Common myeloid progenitor, CD34-positive (primary cell): ENCODE results near the gene IL1RL1.
A peak's percentile ranks its signal among the peaks of the same experiment; 100 is the strongest.

Experiments
- CTCF ChIA-PET: fragments of 350-600 bp; sonication (Branson Sonifier 250); formaldehyde crosslinking; loops from one replicate; lab custom pipeline; 2021; ENCODE audit warnings: antibody characterized with exemption; lab: Charles Lee
- POLR2A ChIA-PET: fragments of 350-600 bp; sonication (Branson Sonifier 250); formaldehyde crosslinking; loops from one replicate; lab custom pipeline; 2021; ENCODE audit warnings: antibody characterized with exemption; lab: Charles Lee
- DNase-seq, 3 donors: peaks; one replicate each; pipeline versions ENCODE4 v3.0.0 to v3.0.0-alpha.2; 2013
- H3K27ac ChIP-seq, 2 experiments: 1 replicate in 1 of 2; 2 replicates in 1 of 2; pipeline ENCODE4 v1.7.0; 2013; ENCODE audit warnings: inconsistent platforms in 2 of 2, low read length in 2 of 2, mild to moderate bottlenecking in 2 of 2, low read depth in 1 of 2, moderate library complexity in 1 of 2; ENCODE audit not compliant: severe bottlenecking in 2 of 2, insufficient read depth in 1 of 2, poor library complexity in 1 of 2
- H3K27me3 ChIP-seq, 5 experiments: replicated peaks in 2 of 5; 1 replicate in 3 of 5; 2 replicates in 2 of 5; pipeline versions ENCODE4 v1.6.1 to v1.7.0; 2013; ENCODE audit warnings: low read length in 4 of 5, mild to moderate bottlenecking in 2 of 5, moderate library complexity in 2 of 5, inconsistent platforms in 1 of 5; ENCODE audit not compliant: insufficient read depth in 5 of 5, control insufficient read depth in 4 of 5
- H3K36me3 ChIP-seq, 4 experiments: 1 replicate in 2 of 4; 2 replicates in 2 of 4; pipeline versions ENCODE4 v1.6.1 to v1.7.0; 2013; ENCODE audit warnings: low read length in 3 of 4, control low read depth in 1 of 4, mild to moderate bottlenecking in 1 of 4; ENCODE audit not compliant: control insufficient read depth in 4 of 4, insufficient read depth in 4 of 4
- H3K4me1 ChIP-seq, 4 experiments: 1 replicate in 3 of 4; 2 replicates in 1 of 4; pipeline versions ENCODE4 v1.6.1 to v1.7.1; 2013; ENCODE audit warnings: low read length in 3 of 4, mild to moderate bottlenecking in 3 of 4, control low read depth in 1 of 4, inconsistent platforms in 1 of 4, moderate library complexity in 1 of 4; ENCODE audit not compliant: control insufficient read depth in 4 of 4, insufficient read depth in 4 of 4; ENCODE audit errors: control extremely low read depth in 1 of 4
- H3K4me3 ChIP-seq, 7 experiments: 1 replicate in 4 of 7; 2 replicates in 3 of 7; pipeline versions ENCODE4 v1.5.1 to v1.7.0; 2013; ENCODE audit warnings: mild to moderate bottlenecking in 7 of 7, low read length in 6 of 7, moderate library complexity in 6 of 7, inconsistent platforms in 2 of 7, low read depth in 2 of 7, control low read depth in 1 of 7; ENCODE audit not compliant: insufficient read depth in 4 of 7, control insufficient read depth in 1 of 7; ENCODE audit errors: extremely low read depth in 1 of 7
- H3K9me3 ChIP-seq, 5 experiments: 1 replicate in 4 of 5; 2 replicates in 1 of 5; pipeline versions ENCODE4 v1.6.1 to v1.7.1; 2013; ENCODE audit warnings: low read length in 4 of 5, mild to moderate bottlenecking in 2 of 5, inconsistent platforms in 1 of 5, low read depth in 1 of 5, moderate library complexity in 1 of 5; ENCODE audit not compliant: control insufficient read depth in 4 of 5, insufficient read depth in 2 of 5; ENCODE audit errors: control extremely low read depth in 1 of 5
- WGBS: methylation state at CpG from one replicate; pipeline ENCODE4 v1.1.5; 2013; ENCODE audit not compliant: insufficient coverage; 5-methylcytosine and 5-hydroxymethylcytosine counted together

IL1RL1 gene

DNA sequence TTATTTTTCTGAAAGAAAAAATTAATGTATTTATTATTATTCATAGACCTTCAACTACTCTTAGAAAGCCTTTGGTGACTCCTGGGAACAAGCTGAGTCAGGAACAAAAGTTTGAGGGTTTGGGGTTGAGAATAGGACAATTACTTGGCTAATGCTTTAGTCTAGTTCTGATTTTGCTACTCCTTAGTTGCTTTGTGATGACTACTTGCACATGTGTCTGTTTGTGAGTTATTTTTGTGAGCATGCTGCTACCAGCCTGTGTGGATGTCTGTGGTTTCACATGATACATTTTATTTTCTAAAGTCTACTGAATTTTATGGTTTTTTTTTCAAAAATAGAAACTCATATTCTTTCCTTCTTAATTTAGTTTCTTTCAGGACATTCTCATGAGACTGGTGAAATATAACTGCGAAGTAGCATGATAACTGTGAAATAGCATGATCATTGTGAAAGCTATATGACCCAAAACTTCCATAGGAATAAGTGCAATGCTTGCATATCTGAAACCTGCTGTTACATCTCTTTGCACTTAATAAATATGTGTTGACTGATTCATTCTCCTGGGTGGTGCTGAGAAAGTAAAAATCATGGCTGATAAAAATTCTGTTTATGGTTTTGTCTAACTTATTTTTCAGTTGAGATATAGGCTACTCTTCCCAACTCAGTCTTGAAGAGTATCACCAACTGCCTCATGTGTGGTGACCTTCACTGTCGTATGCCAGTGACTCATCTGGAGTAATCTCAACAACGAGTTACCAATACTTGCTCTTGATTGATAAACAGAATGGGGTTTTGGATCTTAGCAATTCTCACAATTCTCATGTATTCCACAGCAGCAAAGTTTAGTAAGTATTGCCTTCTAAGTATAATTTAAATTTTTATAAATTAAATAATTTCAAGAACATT, 26.4 kb downstream of the IL1RL1 start:
- H3K4me3 ChIP-seq: no peak overlapping the region
- peaks cover 0 to 19% (median 13%) of the 10 kb centered on the region in 4 experiments for H3K4me1 ChIP-seq
- H3K9me3 ChIP-seq: no peaks in the 10 kb centered on the region
- ChIA-PET CTCF (interaction anchor here (1.0 to 3.1 kb wide), 4 partner anchors 12 to 65 kb away, joined by 3 to 11 read pairs (median 4); no protein-coding TSS in a partner anchor), POLR2A (no interaction called here)
- DNase-seq: peak in 1 of 3 donors; percentile 35
- no peak overlapping the region for H3K27ac ChIP-seq
- no peaks in the 10 kb centered on the region for H3K27me3 ChIP-seq
- no peaks in the 10 kb centered on the region for H3K36me3 ChIP-seq
- no CpG with 5 or more reads among the region's 3 CpGs for WGBS

DNA sequence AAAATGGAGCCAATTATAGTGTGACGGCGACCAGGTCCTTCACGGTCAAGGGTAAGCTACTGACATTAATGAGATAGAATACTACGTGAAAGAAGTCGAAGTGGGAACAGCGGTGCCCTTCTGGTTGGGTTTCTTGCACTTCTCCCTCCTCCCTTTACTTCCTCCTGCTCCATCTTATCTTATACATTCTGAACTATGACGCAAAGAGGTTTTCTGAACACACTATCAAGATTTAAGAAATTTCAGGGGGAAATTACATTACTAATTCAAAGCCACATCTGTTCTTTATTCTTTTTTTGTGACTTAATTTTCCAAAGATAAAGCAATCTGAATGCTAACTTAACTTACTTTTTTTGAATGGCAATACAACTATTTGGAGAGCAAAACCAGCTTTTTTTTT, 29.4 kb downstream of the IL1RL1 start:
- ChIA-PET POLR2A (no interaction called here), CTCF (interaction anchor here (0.7 to 1.6 kb wide), 5 partner anchors 9 to 69 kb away, joined by 3 to 4 read pairs (median 3); no protein-coding TSS in a partner anchor)
- H3K4me1 ChIP-seq: peaks cover 0 to 17% (median 9%) of the 10 kb centered on the region in 4 experiments
- no peak overlapping the region for H3K4me3 ChIP-seq
- WGBS: 84% methylated on average over 6 of the region's 7 CpGs
- no peaks in the 10 kb centered on the region for H3K36me3 ChIP-seq
- H3K27ac ChIP-seq: no peak overlapping the region
- DNase-seq: peak; percentile 34 to 59 (median 50)
- H3K9me3 ChIP-seq: no peaks in the 10 kb centered on the region
- no peaks in the 10 kb centered on the region for H3K27me3 ChIP-seq

DNA sequence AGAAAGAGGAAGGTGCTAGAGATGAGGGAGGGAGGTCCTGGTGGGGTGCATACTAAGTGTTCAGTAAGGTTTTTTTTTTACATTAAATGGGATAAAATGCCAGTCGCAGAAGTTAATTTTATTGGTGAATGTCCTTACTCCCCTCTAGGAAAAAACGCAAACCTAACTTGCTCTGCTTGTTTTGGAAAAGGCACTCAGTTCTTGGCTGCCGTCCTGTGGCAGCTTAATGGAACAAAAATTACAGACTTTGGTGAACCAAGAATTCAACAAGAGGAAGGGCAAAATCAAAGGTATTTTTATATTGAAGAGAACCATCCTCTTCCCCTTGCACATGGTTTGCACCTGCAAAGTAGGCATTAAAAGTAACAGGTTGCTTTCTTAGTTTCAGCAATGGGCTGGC, 31.5 kb downstream of the IL1RL1 start:
- no peaks in the 10 kb centered on the region for H3K27me3 ChIP-seq
- H3K9me3 ChIP-seq: no peaks in the 10 kb centered on the region
- ChIA-PET POLR2A (no interaction called here), CTCF (interaction anchor here (1.0 to 2.1 kb wide), 4 partner anchors 30 to 337 kb away, joined by 3 to 4 read pairs (median 3); no protein-coding TSS in a partner anchor)
- DNase-seq: no peak
- no peak overlapping the region for H3K27ac ChIP-seq
- H3K4me1 ChIP-seq: peaks cover 0 to 2% (median under 1%) of the 10 kb centered on the region in 4 experiments
- H3K36me3 ChIP-seq: no peaks in the 10 kb centered on the region
- H3K4me3 ChIP-seq: no peak overlapping the region
- 100% methylated on average over 3 of the region's 3 CpGs for WGBS

- CTCF ChIA-PET: interaction anchor here (1.9 to 2.1 kb wide), 2 partner anchors 77 to 99 kb away, joined by 4 read pairs; no protein-coding TSS in a partner anchor
- Histone ChIP-seq H3K27ac (no peak overlapping the region), H3K36me3 (no peaks in the 10 kb centered on the region), H3K4me1 (no peaks in the 10 kb centered on the region), H3K27me3 (no peaks in the 10 kb centered on the region), H3K4me3 (no peak overlapping the region), H3K9me3 (no peaks in the 10 kb centered on the region)
- no peak for DNase-seq
- POLR2A ChIA-PET: no interaction called here
- 100% methylated on average over 3 of the region's 3 CpGs for WGBS
Observed at GRCh38 chr2:102344397-102344796, 33.0 kb downstream of the IL1RL1 start.

- CTCF ChIA-PET: interaction anchor here (0.7 to 1.9 kb wide), 2 partner anchors 38 to 98 kb away, joined by 3 to 4 read pairs; no protein-coding TSS in a partner anchor
Observed at GRCh38 chr2:102345329-102345920, 34.1 kb downstream of the IL1RL1 start.

DNA sequence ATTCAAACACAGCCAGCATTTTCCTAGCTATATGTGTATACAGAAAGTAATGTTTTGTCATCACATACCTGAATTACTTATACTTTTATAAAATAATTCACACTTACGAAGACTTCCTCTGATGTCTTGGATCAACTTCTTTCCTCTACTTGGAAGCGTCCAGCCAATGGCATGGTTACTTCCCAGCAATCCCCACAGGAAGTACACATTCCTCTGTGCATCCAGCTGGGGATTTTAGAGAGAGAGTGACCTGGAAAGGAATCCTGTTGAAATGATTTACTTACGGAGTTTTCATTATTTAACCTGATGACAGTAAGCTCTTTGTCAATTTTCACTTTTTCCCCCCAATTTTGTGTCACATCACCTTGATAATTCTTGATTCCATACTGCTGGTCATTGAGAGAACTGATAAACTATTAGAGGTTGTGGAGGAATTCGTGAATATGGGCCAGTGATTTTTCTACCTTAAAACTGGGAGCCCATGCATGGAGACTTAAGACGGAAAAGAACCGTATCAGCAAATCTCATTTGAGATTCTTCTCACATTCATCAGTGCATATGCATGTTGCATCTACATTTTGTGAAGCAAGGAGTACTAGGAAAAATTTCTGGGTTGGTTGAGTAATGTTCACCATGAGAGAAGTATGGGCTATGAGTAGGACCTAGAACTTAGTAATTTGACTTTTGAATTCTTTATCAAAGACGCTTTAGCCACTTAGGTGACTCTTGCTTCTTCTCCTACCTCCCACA, 35.2 kb downstream of the IL1RL1 start:
- H3K4me1 ChIP-seq: no peaks in the 10 kb centered on the region
- ChIA-PET POLR2A (no interaction called here), CTCF (no interaction called here)
- H3K36me3 ChIP-seq: no peaks in the 10 kb centered on the region
- H3K9me3 ChIP-seq: no peaks in the 10 kb centered on the region
- DNase-seq: no peak
- no peaks in the 10 kb centered on the region for H3K27me3 ChIP-seq
- WGBS: 93% methylated on average over 4 of the region's 7 CpGs
- H3K27ac ChIP-seq: no peak overlapping the region
- H3K4me3 ChIP-seq: no peak overlapping the region

More at GRCh38 chr2:102345329-102345920, 34.1 kb downstream of the IL1RL1 start:
- WGBS: no CpG with 5 or more reads among the region's 4 CpGs
- Histone ChIP-seq H3K36me3 (no peaks in the 10 kb centered on the region), H3K4me1 (no peaks in the 10 kb centered on the region), H3K9me3 (no peaks in the 10 kb centered on the region), H3K27ac (no peak overlapping the region), H3K27me3 (no peaks in the 10 kb centered on the region), H3K4me3 (no peak overlapping the region)
- POLR2A ChIA-PET: no interaction called here
- DNase-seq: no peak
